Keratinocyte (primary cell): ENCODE results near the gene SFSWAP.

Source experiments
- CTCF ChIP-seq, 3 experiments: IDR thresholded peaks in 1 of 3; conservative IDR thresholded peaks in 1 of 3; optimal IDR thresholded peaks in 1 of 3; 2 replicates in 2 of 3; 3 replicates in 1 of 3; pipeline versions ENCODE3 to v1.5.1; 2011; ENCODE audit warnings: low read length in 3 of 3, mild to moderate bottlenecking in 3 of 3, moderate library complexity in 2 of 3, control low read depth in 1 of 3, inconsistent platforms in 1 of 3; ENCODE audit not compliant: insufficient read depth in 2 of 3; ENCODE audit errors: extremely low read depth in 1 of 3
- EZH2 ChIP-seq: IDR thresholded peaks from one replicate; pipeline ENCODE4 v1.6.1; 2012; ENCODE audit warnings: inconsistent platforms, mild to moderate bottlenecking, low read length, moderate library complexity

DNA sequence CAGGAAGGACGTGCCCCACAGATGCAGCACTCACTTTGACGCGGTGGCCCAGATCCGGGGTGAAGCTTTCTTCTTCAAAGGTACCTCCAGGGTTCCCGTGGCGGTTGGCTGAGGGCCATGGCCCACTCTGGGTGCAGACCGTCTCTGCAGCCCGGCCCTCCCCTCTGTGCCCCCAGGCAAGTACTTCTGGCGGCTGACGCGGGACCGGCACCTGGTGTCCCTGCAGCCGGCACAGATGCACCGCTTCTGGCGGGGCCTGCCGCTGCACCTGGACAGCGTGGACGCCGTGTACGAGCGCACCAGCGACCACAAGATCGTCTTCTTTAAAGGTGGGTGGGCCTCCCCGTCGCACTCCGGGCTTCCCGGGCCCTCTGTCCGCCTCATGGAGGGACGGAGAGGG is 134.2 kb downstream of the SFSWAP start:
- TF ChIP-seq CTCF (optimal IDR thresholded peaks at IDR 0.05 in 1 of 3, IDR thresholded peaks at IDR 0.05 in 1 of 3, conservative IDR thresholded peaks at IDR 0.05 in 1 of 3; ENCODE audit: extremely low read depth in 1 of 3, insufficient read depth in 2 of 3, low read length in 3 of 3) (no peak), EZH2 (no peak)
